Measurements from ENCODE around the gene CGGBP1.
A peak's percentile ranks its signal among the peaks of the same experiment; 100 is the strongest.
"Not testable (repeated sequence)": the region's sequence is repeated elsewhere in the genome, so short reads cannot be mapped to it uniquely, and the experiment has no call there.

CGGBP1 gene

GRCh38 chr3:88034491-88035275, 24.1 kb downstream of the CGGBP1 start:
- DNase-seq (ENCODE audit: low spot score): no peak

- no peak for DNase-seq (ENCODE audit: low spot score)
These were observed 25.0 kb downstream of the CGGBP1 start for GRCh38 chr3:88033808-88034207.

- DNase-seq (ENCODE audit: low spot score): no peak
These were observed 25.7 kb downstream of the CGGBP1 start for GRCh38 chr3:88033079-88033478.

- DNase-seq (ENCODE audit: low spot score): no peak
These were observed 26.6 kb downstream of the CGGBP1 start for GRCh38 chr3:88032245-88032644.

GRCh38 chr3:88031642-88032077, 27.1 kb downstream of the CGGBP1 start:
- peak; percentile 52 for DNase-seq (ENCODE audit: low spot score)

- no peak for DNase-seq (ENCODE audit: low spot score)
These were observed 28.6 kb downstream of the CGGBP1 start for GRCh38 chr3:88030210-88030609.

- no peak for DNase-seq (ENCODE audit: low spot score)
These were observed 29.9 kb downstream of the CGGBP1 start for GRCh38 chr3:88028876-88029275.

- DNase-seq (ENCODE audit: low spot score): no peak
These were observed 33.7 kb downstream of the CGGBP1 start for GRCh38 chr3:88025001-88025552.

- DNase-seq (ENCODE audit: low spot score): peak; percentile 30
These were observed 39.8 kb downstream of the CGGBP1 start for GRCh38 chr3:88019024-88019423.

- not testable (repeated sequence) for DNase-seq (ENCODE audit: low spot score)
These were observed 43.1 kb downstream of the CGGBP1 start for GRCh38 chr3:88015656-88016055.

GRCh38 chr3:88013592-88013991, 45.2 kb downstream of the CGGBP1 start:
- DNase-seq (ENCODE audit: low spot score): no peak

GRCh38 chr3:88010810-88011209, 48.0 kb downstream of the CGGBP1 start:
- DNase-seq (ENCODE audit: low spot score): no peak

- no peak for DNase-seq (ENCODE audit: low spot score)
These were observed 49.7 kb downstream of the CGGBP1 start for GRCh38 chr3:88009066-88009465.

- DNase-seq (ENCODE audit: low spot score): peak; percentile 43
These were observed 53.7 kb downstream of the CGGBP1 start for GRCh38 chr3:88005066-88005465.

- peak; percentile 36 for DNase-seq (ENCODE audit: low spot score)
These were observed 55.6 kb downstream of the CGGBP1 start for GRCh38 chr3:88003115-88003755.

- no peak for DNase-seq (ENCODE audit: low spot score)
These were observed 56.4 kb downstream of the CGGBP1 start for GRCh38 chr3:88002448-88002847.

All from CD4-positive, alpha-beta T cell treated with Interleukin-15 for 4 hours (primary cell).